IPS DF 4.7 (cell line): Measurements from ENCODE around the gene NBEA.
"Not testable (repeated sequence)": the region's sequence is repeated elsewhere in the genome, so short reads cannot be mapped to it uniquely, and the experiment has no call there.

Experiments
- DNase-seq: peaks from one replicate; pipeline ENCODE4 v3.0.0-alpha.2; 2013; ENCODE audit warnings: low spot score; ENCODE audit errors: extremely low read depth

NBEA gene

DNA sequence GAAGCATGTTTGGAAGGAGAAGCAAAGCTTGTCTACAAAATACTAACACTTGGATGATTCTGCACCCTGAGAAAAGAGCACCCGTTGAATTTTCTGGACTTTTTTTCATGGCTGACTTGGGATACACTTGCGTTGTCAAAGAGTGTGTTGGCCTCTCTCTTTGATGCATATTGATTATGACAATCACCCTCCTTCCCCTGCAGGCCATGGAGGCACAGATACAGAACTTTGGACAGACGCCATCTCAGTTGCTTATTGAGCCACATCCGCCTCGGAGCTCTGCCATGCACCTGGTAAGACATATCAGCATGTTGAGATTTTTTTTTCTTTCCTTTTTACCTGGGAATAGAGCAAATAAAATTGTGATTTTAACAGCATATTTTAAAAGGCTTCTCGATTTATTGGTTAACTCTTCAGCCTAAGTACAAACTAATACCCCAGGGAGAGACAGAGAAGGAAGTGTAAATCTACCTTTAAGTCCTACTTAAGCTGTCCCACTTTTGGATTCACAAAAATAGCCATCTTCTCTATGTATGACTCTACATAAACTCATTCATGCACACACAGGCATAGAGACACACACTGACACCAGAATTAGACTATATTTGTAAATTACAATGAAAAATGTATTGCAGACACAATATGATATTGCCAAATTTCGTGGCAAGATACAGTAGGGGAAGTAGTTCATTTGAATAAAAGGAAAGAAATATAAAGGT, 704.1 kb downstream of the NBEA start:
- no peak for DNase-seq

DNA sequence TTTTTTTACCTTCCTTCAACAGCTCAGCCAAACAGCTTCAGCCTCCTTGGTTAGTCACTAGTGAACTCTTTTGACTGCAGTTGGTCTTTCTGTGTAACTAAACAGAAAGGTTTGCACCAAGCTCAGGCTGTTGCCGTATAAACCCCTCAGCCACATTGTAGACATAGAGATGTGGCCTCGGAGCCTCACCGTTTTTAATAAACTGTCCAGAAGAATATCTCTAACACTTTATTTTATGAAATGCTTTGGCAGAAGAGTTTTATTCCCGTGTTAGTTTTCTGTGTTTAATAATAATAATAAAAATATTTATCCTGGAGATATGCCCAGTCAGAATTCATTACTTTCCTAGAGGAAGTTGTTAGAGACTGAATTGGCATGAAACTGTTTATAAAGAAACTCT, 706.1 kb downstream of the NBEA start:
- no peak for DNase-seq

DNA sequence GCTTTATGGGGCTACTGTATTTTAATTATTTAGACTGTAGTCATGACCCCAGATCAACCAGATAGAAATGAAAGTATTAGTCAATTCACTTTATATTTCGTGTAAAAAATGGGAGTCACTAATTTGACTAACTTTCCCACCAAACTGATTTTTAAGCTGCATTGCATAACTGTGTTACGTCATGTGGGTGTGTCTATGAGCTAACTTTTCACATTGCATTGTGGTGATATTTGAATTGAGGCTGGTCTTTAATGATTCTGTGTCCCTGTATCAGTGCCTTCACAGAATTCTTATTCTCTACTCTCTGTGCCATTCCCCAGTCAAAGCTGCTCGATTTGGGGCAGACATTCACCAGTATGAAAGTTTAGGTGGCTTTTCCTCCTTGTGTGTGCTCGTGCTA, 707.1 kb downstream of the NBEA start:
- DNase-seq, result no peak

DNA sequence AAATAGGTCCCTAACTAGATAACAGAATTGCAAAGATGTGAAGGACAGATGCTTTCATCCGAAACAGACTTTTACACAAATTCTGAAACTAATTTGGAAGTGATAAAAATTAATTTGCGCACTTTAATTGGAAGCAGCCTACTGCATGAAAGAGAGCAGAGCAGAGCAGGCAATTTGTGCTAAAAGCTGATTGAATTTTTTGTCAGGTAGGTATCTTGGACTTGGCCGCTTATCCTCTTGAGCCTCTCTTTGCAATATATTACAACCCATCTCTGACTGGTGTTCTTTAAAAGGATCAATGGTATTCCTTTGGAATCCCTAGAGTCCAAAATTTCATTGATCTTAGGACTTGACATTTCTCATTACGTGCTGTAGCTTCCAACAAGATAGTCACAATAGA, 717.7 kb downstream of the NBEA start:
- DNase-seq, result no peak

DNA sequence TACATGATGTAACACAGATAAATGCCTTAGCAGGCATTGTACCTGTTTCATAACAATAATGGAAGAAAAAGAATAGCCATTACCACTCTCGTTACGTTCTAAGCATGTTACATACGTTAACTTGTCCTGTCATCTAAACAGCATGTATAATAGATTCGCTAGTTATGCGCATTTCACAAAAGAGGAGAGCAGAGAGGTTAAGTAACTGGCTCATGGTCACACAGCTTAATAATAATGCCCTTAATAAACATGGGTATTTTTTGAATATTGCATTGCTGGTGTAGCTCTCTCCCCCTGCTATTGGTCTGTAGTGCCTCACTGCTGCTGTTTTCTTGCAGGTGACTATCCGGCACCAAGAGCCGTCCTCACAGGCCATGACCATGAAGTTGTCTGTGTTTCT, 722.7 kb downstream of the NBEA start:
- no peak for DNase-seq

DNA sequence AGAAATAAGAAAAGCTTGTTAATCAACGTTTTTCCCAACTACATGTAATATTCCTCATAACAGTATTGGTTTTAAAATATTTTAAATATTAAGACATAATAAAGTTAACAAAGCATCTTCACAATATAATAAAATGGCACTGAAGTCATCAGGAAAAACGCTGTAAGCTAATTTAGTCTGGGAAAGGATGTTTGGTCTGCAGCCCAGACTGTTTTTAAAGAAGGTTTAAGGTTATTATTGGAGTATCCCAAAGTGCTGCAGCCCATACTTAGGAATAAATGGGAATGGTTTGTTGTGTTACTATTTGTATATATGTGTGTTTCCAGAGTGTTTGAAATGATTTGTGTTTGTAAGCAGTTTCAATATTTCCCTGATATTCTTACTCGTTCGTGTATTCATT, 727.3 kb downstream of the NBEA start:
- no peak for DNase-seq

DNA sequence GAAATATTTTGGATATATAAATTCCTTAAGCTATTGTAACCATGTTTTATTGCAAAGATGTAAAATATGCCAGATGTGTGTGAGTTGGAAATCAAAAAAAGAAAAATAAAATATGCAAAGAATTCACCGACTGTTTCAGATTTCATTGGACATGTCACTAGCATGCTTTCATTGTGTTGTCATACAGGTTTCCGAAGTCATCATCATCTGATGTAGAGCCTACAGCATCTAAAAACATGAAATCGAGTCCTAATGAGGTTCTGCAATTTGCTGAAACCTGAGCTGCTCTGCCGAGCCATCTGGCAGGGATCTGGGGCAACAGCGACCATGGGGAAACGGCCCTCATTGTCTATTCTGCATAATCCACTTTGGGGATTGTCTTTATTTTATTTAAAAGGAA, 730.5 kb downstream of the NBEA start:
- DNase-seq, result no peak

DNA sequence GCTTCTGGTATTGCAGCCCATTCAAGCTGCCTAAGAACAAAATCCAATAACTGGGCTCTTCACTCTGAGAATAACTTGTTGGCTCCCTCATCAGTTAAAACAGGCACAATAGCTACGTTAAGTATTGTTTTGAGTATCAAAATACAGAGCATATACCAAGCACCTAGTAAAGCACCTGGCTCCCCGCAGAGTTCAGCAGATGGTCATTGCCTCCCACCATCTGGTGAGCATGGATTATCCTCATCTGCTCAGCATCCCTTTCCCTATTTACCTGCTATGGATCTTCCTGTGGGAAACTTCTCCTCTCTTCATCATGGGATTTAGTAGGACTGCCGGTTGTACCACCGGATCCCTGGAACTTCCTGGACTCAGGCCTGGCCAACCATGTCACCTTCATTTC, 733.6 kb downstream of the NBEA start:
- no peak for DNase-seq

DNA sequence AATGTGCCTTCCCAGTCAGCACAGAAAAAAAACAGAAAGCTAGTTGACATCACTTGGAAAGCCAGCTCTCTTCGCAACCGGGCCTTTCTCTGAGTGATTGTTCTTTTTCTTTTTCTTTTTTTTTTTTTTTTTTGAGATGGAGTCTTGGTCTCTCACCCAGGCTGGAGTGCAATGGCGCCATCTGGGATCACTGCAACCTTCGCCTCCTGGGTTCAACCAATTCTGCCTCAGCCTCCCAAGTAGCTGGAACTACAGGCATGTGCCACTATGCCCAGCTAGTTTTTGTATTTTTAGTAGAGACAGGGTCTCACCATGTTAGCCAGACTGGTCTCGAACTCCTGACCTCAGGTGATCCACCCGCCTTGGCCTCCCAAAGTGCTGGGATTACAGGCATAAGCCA, 735.8 kb downstream of the NBEA start:
- not testable (repeated sequence) for DNase-seq

DNA sequence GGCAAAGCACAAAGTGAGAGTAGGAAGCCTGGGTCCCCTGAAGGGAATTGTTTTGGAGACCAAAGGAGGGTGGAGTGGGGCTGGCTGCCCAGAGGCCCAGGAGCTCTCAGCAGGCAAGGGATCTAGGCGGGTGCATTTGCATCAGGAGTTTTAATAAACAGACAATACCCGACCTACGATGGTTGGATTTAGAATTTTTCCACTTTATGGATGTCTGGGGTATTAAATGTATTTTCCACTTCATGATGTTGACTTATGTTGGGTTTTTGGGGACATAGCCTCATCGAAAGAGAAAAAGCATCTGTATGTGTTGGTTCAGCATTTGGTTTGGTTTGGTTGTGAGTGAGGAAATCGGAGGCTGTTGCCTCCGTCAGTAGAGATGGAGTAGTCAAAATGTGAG, 739.6 kb downstream of the NBEA start:
- no peak for DNase-seq

DNA sequence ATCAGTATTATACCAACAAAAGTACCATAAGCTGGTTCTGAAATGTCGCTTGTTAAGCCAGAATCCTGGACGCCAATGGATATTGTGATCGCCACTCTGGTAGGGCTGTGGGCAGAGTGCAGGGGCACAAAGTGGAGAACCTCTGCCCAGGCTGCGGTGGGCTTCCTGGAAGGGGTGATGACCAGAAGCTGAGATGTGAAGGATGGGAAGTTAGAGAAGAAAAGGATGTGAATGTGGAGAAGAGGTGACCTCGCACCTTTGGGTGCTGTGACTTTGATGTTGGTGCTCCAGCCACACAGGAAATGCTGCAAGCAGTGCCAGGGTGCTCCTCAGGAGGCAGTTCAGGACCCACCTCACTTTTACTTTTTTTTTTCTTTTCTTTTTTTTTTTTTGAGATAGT, 742.4 kb downstream of the NBEA start:
- no peak for DNase-seq

DNA sequence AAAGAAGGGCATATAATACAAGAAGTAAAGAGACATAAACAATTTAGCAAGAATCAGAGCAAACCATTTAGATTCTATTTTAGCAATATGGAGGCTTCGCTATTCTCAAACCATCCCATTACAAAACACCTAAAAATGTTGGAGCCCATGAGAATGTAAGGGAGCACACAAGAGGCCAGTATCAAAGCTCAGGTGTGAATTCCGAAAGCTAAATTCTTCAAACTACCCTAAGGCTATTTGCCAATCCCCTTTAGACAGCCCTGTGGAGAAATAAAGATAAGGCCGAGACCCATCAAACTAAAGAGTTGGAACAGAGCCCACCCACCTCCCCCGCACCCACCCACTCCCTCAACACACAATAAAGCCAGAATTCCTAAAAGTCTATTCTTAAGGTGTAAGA, 745.3 kb downstream of the NBEA start:
- DNase-seq, result no peak

DNA sequence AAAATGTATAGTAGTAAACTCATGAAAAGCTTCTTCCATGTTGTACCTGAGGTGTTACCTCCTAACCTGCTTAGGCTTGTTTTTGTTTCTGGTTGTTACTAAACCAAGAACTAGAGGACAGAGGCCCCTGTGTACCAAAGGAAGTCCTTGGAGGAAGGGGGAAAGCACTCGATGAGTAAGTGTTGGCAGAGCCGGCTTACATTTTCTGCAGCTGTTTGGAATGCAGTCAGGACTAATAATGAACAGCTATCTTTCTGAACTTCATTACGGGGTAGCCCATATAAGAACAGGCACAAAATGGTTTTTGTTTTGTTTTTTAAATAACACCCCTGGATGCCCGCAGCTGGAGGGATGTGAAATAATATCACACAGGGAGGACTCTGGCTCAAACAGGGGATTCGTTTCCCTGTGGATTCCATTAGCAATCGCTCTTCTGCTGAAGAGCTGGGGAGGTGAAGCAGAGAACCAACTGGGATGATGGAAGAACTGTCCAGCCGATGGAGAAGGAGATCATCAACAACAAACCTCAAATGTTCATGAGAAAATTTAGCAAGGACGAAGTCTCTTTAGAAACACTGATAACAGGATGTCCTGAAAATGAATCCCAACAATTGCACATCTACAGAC, 748.6 kb downstream of the NBEA start:
- no peak for DNase-seq

DNA sequence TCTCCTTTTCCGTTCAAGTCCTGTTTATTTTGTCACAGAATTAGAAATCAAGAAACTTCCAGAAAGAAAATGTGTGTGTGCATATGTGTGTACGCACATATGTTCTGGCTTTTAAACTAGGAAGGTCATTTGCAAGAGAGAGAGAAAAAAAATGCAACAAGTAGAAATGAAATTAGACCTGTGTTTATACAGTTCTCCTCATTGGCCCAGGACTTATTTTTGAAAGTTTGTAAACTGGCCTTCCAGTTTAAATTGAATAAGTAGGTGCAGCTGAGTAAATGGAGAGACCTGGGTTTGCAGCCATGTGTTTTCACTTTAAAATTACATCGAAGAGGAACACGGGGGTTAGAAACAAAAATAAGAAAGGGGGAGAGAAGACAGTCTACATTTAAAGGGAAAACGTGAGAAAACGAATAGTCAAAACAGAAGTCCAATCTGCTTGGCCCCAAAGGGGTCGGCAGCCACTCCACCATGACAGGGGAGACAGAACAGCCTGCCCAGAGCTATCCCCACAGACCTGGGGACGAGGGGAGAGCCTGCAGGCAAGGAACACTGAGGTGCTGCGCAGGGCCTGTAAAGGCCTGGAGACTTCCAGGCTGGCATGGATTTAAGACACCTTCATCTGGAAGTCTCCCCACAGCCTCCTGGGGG, 751.2 kb downstream of the NBEA start:
- DNase-seq, result no peak

DNA sequence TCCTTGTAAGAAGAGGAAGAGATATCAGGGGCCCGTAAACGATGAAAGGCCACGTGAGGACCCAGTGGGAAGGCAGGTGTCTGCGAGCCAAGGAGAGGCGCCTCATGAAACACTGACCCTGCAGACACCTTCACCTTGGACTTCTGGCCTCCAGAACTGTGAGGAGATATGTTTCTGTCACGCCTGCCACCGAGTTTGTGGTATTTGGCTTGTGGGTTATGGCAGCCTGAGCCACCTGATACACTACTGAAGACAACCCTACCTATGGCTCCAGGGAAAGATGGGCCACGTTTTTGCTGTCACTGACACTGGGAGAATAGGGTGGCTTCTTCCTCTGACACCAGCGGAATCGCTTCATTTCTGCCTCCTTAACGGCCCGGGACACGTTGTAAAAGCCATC, 752.0 kb downstream of the NBEA start:
- DNase-seq, result no peak

DNA sequence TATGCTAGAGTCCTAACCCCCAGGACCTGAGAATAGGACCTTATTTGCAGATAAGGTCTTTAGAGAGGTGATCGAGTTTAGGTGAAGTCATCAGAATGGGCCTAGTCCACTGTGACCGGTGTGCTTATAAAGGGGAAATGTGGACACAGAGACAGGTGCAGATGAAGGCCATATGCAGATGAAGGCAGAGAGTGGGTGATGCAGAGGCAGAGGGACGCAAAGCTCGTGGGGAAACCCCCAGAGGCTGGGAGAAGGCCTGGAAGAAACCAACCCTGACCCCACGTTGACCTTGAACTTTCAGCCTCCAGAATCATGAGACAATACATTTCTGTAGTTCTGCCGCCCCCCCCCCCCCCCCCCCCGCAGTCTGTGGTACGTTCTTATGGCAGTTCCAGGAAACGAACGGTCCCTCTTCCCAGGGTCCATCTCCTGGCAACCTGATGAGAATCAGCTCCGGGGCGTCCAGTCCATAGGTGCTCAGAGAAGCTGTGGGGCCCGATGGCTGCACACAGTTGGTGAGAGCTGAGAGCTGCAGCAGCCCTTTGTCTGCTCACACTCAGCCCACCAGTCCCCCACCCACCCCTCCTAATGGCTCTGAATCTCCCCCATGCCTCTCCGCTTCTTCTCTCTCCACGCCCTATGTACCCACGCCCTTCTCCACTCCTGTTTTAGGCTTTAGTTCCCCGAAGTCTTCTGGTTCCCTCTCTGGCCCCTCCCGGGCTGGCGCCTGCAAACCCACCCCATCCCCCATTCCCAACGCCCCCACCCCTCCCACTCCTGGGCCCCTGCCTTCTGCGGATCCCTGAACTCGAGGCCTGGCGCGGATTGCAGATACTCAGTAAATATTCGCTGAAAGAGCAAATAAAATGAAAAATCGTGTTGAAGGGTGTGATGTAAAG, 752.7 kb downstream of the NBEA start:
- no peak for DNase-seq

DNA sequence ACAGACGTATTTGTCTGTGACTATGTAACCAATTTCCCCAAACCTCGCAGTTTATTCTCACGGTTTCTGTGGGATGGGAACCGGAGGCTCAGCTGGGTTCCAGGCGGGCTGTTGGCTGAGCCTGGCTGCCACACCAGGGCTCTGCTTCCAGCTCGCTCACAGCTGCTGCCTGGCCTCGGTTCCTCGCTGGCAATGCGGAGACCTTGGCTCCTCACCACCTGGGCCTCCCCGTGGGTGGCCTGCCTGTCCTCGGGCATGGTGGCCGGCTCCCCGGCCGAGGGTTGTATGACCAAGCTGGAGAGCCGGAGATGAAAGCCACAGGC, 753.3 kb downstream of the NBEA start:
- no peak for DNase-seq

DNA sequence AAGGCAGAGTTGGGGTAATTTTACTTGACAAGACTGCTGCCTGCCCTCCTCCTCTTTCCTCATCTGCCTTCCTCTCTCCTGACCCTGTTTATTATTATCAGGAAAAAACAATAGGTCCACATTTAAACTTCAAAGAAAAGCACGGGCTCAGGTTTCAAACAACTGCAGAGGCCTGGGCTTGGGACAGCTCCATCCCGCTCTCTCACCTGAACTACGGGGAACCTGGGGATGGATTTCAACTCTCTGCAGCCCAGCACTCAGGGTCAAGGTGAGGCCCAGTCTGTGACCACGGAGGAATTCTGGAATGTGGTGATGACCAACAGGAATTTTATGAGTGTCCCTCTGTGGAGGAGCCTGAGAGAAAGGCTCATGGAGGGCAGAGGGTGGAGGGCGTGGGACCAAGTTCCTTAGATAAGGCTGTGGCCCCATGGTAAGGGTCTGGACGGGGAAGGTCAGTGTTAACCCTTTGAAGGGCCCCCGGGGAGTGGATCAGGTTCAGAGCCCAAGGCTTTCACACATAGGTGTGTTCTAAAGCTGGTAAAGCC, 755.2 kb downstream of the NBEA start:
- DNase-seq, result no peak

DNA sequence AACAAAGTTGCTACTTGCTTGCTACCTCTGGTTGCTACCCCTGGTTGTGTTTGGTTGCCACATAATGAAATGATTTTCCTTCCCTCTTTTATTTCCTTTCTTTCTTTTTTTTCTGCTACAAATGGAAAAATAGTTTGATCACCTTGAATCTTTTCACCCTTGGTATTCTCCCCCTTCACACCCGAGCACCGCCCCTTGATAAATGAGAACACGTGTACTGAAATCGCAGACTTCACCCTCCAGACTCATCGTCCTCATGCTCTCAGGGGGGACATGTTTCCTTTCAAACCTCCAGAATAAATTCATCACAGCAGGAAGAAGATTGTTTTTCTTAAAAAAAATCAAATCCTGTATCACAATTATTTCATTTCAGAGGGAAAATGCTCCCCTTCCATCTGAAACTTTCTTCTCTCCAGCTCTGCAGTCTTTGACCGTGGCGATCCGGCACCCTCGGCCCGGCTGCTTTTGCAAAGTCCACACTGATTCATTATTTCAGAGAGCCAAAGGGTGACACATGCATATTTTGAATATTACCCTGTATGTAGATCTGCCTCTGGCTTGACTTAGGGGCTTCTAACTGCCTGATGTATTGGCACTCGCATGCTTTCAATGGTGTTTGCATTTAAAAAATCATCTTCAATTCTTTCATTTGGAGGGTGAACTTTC, 757.0 kb downstream of the NBEA start:
- DNase-seq, result no peak

DNA sequence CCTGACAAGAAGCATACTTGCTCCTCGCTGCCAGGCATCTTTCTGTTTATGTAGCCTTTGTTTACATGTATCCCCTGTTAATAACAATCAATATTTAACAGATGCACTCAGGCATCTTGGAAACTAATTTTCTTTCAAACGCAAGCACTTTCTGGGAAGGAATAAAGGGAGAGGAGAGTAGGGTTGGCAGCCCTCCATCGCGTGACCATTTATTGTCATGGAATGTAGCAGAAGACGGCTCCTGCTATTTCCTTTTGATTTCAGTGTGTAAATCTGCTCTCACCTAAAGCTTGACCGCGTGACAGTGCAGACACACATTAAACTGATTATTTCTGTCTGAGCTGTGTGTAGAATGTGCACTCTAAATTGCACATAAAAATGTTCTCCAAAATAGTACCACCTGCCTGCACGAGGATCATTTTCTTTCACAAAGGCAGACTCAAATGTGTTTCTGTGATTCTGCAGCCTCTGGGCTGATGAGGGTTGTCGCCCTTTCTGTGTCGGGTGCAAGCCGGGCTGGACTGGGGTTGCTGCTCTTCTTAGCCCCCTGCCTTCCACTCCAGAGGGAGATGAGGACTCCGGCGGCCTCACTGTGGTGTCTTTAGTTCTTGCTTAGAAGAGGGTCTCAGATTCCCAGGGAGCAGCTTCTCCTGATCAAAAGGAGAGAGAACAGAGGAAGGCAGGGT, 757.9 kb downstream of the NBEA start:
- DNase-seq, result no peak

DNA sequence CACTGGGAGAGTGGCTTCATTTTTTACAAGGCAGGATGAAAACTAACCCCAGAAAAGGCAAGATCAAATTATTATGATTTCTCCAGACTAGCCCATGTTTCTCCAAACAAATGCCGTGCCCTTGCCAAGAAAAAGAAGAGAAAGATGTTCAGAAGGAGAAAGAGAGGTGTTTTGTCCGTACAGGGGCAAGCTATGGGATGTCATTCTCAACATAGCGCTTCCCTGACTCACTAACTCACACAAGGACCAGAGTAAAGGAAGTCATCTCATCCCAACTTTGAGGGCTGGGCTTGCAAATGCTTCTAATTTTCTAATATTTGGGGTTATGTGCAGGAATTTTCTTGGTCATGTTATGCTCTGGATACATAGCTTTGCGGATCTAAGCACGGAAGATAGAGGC, 758.6 kb downstream of the NBEA start:
- DNase-seq, result no peak
